PFSK-1 (cell line): ENCODE results near the gene HMGXB4.

ENCODE experiments used
- FOXP2 ChIP-seq: optimal IDR thresholded peaks from 2 replicates; pipeline ENCODE3; 2011; ENCODE audit warnings: borderline replicate concordance, control low read depth, inconsistent platforms; ENCODE audit not compliant: insufficient read depth; ENCODE audit errors: extremely low read length, extremely low read depth
- POLR2AphosphoS5 ChIP-seq: IDR thresholded peaks from 2 replicates; pipeline ENCODE4 v1.6.1; 2012; ENCODE audit warnings: low read depth, mild to moderate bottlenecking, control low read depth, low read length, moderate library complexity
- SIN3A ChIP-seq: IDR thresholded peaks from 2 replicates; pipeline ENCODE4 v1.6.1; 2012; ENCODE audit warnings: mild to moderate bottlenecking, low read length, moderate library complexity, borderline replicate concordance; ENCODE audit not compliant: insufficient read depth
- TAF1 ChIP-seq: IDR thresholded peaks from 2 replicates; pipeline ENCODE4 v1.6.1; 2012; ENCODE audit warnings: low read length, control low read depth, borderline replicate concordance; ENCODE audit not compliant: insufficient read depth
- TF ChIP-seq, protein P1 (sequence below), 2 experiments: IDR thresholded peaks; 2 replicates each; pipeline versions ENCODE4 v1.6.1 to v1.8.0; 2011 to 2012; ENCODE audit warnings: low read depth in 2 of 2, low read length in 2 of 2, control low read depth in 1 of 2, inconsistent platforms in 1 of 2, mild to moderate bottlenecking in 1 of 2, moderate library complexity in 1 of 2; ENCODE audit not compliant: insufficient read depth in 1 of 2

DNA sequence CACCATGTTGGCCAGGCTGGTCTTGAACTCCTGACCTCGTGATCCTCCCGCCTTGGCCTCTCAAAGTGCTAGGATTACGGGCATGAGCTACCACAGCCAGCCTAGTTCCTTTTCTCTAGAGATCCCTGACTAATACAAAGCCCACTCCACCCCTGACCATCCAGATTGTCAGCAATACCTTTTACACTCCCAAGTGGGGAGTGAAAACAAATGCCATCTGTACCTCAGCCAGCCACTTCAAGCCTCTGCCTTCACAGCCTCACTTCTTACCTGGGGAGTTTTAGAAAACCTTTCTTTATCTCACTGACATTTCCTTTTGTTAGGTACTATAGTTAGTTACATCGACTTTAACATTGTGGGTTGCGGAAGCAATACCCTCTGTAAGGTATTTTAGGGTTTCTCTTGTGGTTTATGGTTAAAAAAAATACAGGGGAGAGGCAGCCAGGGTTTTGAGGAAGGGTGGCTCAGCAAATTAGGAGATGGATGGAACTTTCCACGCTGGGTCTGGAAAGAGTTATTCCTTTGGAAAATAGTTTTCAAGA is 51.3 kb downstream of the HMGXB4 start:
- no peak for TF ChIP-seq POLR2AphosphoS5
- TF ChIP-seq, protein P1, sequence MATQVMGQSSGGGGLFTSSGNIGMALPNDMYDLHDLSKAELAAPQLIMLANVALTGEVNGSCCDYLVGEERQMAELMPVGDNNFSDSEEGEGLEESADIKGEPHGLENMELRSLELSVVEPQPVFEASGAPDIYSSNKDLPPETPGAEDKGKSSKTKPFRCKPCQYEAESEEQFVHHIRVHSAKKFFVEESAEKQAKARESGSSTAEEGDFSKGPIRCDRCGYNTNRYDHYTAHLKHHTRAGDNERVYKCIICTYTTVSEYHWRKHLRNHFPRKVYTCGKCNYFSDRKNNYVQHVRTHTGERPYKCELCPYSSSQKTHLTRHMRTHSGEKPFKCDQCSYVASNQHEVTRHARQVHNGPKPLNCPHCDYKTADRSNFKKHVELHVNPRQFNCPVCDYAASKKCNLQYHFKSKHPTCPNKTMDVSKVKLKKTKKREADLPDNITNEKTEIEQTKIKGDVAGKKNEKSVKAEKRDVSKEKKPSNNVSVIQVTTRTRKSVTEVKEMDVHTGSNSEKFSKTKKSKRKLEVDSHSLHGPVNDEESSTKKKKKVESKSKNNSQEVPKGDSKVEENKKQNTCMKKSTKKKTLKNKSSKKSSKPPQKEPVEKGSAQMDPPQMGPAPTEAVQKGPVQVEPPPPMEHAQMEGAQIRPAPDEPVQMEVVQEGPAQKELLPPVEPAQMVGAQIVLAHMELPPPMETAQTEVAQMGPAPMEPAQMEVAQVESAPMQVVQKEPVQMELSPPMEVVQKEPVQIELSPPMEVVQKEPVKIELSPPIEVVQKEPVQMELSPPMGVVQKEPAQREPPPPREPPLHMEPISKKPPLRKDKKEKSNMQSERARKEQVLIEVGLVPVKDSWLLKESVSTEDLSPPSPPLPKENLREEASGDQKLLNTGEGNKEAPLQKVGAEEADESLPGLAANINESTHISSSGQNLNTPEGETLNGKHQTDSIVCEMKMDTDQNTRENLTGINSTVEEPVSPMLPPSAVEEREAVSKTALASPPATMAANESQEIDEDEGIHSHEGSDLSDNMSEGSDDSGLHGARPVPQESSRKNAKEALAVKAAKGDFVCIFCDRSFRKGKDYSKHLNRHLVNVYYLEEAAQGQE (IDR thresholded peaks at IDR 0.05; ENCODE audit: insufficient read depth in 1 of 2, low read depth in 2 of 2, low read length in 2 of 2): no peak
- no peak for TF ChIP-seq TAF1
- no peak for TF ChIP-seq SIN3A
- no peak for TF ChIP-seq FOXP2
